Lower lobe of right lung (tissue), 2 donors: ENCODE data around the gene TTC34. TPM values are rescaled to one million over a fixed set of nuclear protein-coding genes. Genes with fewer than 3 reads are reported as not detected.

Experiments
- ATAC-seq, 2 donors: fragments of 200-7000 bp; cut with Tn5 transposase; one replicate each; pipeline ENCODE4 v1.9.1; 2020 to 2022; ENCODE audit warnings: mild to moderate bottlenecking in 2 of 2, moderate library complexity in 2 of 2
- DNase-seq: peaks from one replicate; pipeline ENCODE4 v3.0.0-alpha.2; 2020
- H3K27ac ChIP-seq: fragments of 200-600 bp; one replicate; pipeline ENCODE4 v1.8.0; 2022
- H3K27me3 ChIP-seq: fragments of 200-600 bp; one replicate; pipeline ENCODE4 v1.8.0; 2022; ENCODE audit warnings: low read depth
- H3K36me3 ChIP-seq: fragments of 200-600 bp; one replicate; pipeline ENCODE4 v1.8.0; 2022; ENCODE audit warnings: mild to moderate bottlenecking
- H3K4me1 ChIP-seq: fragments of 200-600 bp; one replicate; pipeline ENCODE4 v1.8.0; 2022
- H3K4me3 ChIP-seq: fragments of 200-600 bp; one replicate; pipeline ENCODE4 v1.8.0; 2022; ENCODE audit warnings: mild to moderate bottlenecking
- H3K9me3 ChIP-seq: fragments of 200-600 bp; one replicate; pipeline ENCODE4 v1.8.0; 2022
- CTCF ChIP-seq: fragments of 200-600 bp; IDR thresholded peaks from one replicate; pipeline ENCODE4 v1.8.0; 2022; ENCODE audit warnings: antibody characterized with exemption, mild to moderate bottlenecking
- intact Hi-C: fragments of 100-400 bp; cut with DNase I; formaldehyde crosslinking; loops from one replicate; pipeline ENCODE4 v1.11.0; 2022
- total RNA-seq: library from RNA; stranded (reverse); fragmentation: NEBNext Ultra II Directional; extraction: Animal tissue kit (Norgen Biotek cat#: 25700); gene quantifications from one replicate; pipeline ENCODE4 v1.2.1, GENCODE V29; 2021
- donor health status: DM: no; HTN: yes; CAD: no; lungs with severe emphysema.

Gene TTC34
- total RNA-seq, 1 donor from 2014 or later, result 2.6 TPM

GRCh38 chr1:2604844-2605508 lies 196.5 kb downstream of the TTC34 start:
- no peak for TF ChIP-seq CTCF
- Histone ChIP-seq H3K27ac (no peak overlapping the region), H3K36me3 (no peaks in the 10 kb centered on the region), H3K4me1 (no peaks in the 10 kb centered on the region), H3K4me3 (no peak overlapping the region), H3K27me3 (peaks cover 24% of the 10 kb centered on the region), H3K9me3 (no peaks in the 10 kb centered on the region)
- DNase-seq, result no peak
- intact Hi-C loops, result no loop called here
- ATAC-seq, result no peak

- no peak for TF ChIP-seq CTCF
- Histone ChIP-seq H3K36me3 (no peaks in the 10 kb centered on the region), H3K4me1 (no peaks in the 10 kb centered on the region), H3K4me3 (no peak overlapping the region), H3K27me3 (peaks cover 24% of the 10 kb centered on the region), H3K9me3 (no peaks in the 10 kb centered on the region), H3K27ac (no peak overlapping the region)
- DNase-seq, result no peak
- ATAC-seq, result no peak
- intact Hi-C loops, result no loop called here
Measured at GRCh38 chr1:2604156-2604843, 197.2 kb downstream of the TTC34 start.

GRCh38 chr1:2603521-2604155 lies 197.9 kb downstream of the TTC34 start:
- H3K27ac ChIP-seq, result no peak overlapping the region
- no peak for DNase-seq
- no peaks in the 10 kb centered on the region for H3K9me3 ChIP-seq
- no peaks in the 10 kb centered on the region for H3K36me3 ChIP-seq
- H3K4me1 ChIP-seq, result no peaks in the 10 kb centered on the region
- no peak overlapping the region for H3K4me3 ChIP-seq
- TF ChIP-seq CTCF, result no peak
- ATAC-seq, result no peak
- H3K27me3 ChIP-seq, result peaks cover 24% of the 10 kb centered on the region
- intact Hi-C loops, result no loop called here

- H3K4me1 ChIP-seq, result no peaks in the 10 kb centered on the region
- ATAC-seq (no peak), DNase-seq (peak; percentile 28)
- intact Hi-C loops, result no loop called here
- no peaks in the 10 kb centered on the region for H3K9me3 ChIP-seq
- H3K27me3 ChIP-seq, result peaks cover 24% of the 10 kb centered on the region
- no peak overlapping the region for H3K4me3 ChIP-seq
- no peaks in the 10 kb centered on the region for H3K36me3 ChIP-seq
- TF ChIP-seq CTCF, result no peak
- no peak overlapping the region for H3K27ac ChIP-seq
Measured at GRCh38 chr1:2602866-2603520, 198.5 kb downstream of the TTC34 start.

GRCh38 chr1:2602311-2602835 lies 199.1 kb downstream of the TTC34 start:
- H3K4me3 ChIP-seq, result no peak overlapping the region
- ATAC-seq (no peak), DNase-seq (no peak)
- no peaks in the 10 kb centered on the region for H3K36me3 ChIP-seq
- TF ChIP-seq CTCF, result no peak
- no peak overlapping the region for H3K27ac ChIP-seq
- H3K4me1 ChIP-seq, result no peaks in the 10 kb centered on the region
- no peaks in the 10 kb centered on the region for H3K9me3 ChIP-seq
- intact Hi-C loops, result no loop called here
- H3K27me3 ChIP-seq, result peaks cover 24% of the 10 kb centered on the region
